Thymus (tissue), 11 donors: Measurements from ENCODE around the gene CBR1. TPM values are rescaled to one million over a fixed set of nuclear protein-coding genes. Genes with fewer than 3 reads are reported as not detected.

ENCODE experiments used
- DNase-seq, 9 donors: peaks; one replicate each; pipeline ENCODE4 v3.0.0-alpha.2; 2013; ENCODE audit warnings: low spot score in 9 of 9, low read depth in 6 of 9, missing footprints in 1 of 9
- H3K27ac ChIP-seq, 2 donors: one replicate each; pipeline ENCODE4 v1.5.1; 2013; ENCODE audit warnings: control low read depth in 1 of 2, low read depth in 1 of 2, low read length in 1 of 2, mild to moderate bottlenecking in 1 of 2, moderate library complexity in 1 of 2
- H3K27me3 ChIP-seq, 2 donors: one replicate each; pipeline ENCODE4 v1.5.1; 2013; ENCODE audit warnings: low read length in 1 of 2; ENCODE audit not compliant: control insufficient read depth in 2 of 2, insufficient read depth in 1 of 2
- H3K36me3 ChIP-seq, 2 donors: one replicate each; pipeline ENCODE4 v1.5.1; 2013; ENCODE audit warnings: low read length in 1 of 2, mild to moderate bottlenecking in 1 of 2, moderate library complexity in 1 of 2; ENCODE audit not compliant: control insufficient read depth in 2 of 2, insufficient read depth in 2 of 2
- H3K4me1 ChIP-seq, 2 donors: one replicate each; pipeline ENCODE4 v1.5.1; 2013; ENCODE audit warnings: low read length in 2 of 2; ENCODE audit not compliant: control insufficient read depth in 2 of 2, insufficient read depth in 2 of 2
- H3K4me3 ChIP-seq, 2 donors: one replicate each; pipeline ENCODE4 v1.5.1; 2013; ENCODE audit warnings: low read length in 2 of 2, control low read depth in 1 of 2, mild to moderate bottlenecking in 1 of 2
- H3K9me3 ChIP-seq, 2 donors: one replicate each; pipeline ENCODE4 v1.5.1; 2013; ENCODE audit warnings: low read length in 1 of 2, mild to moderate bottlenecking in 1 of 2; ENCODE audit not compliant: control insufficient read depth in 2 of 2, insufficient read depth in 1 of 2
- WGBS: extraction: QIAGEN DNeasy Blood & Tissue Kit; methylation state at CpG from one replicate; pipeline ENCODE4 v1.1.7; 2013; 5-methylcytosine and 5-hydroxymethylcytosine counted together
- polyA plus RNA-seq: library from polyadenylated mRNA; stranded (reverse); fragments of 200-250 nt; gene quantifications from one replicate; pipeline ENCODE4 v1.2.3, GENCODE V29; 2013
- total RNA-seq: library from RNA; stranded (reverse); fragments of 120-200 nt; gene quantifications from one replicate; pipeline ENCODE4 v1.2.4, GENCODE V29; 2013
- donor health status: healthy.

The CBR1 gene
- total and polyA plus RNA-seq, 2 donors = 26.2 to 57.7 TPM

- H3K36me3 ChIP-seq = no peaks in the 10 kb centered on the region
- 44% methylated on average over 17 of the region's 17 CpGs for WGBS
- peak overlapping the region in 1 of 2 donors; percentile 37 for H3K4me3 ChIP-seq
- H3K9me3 ChIP-seq = no peaks in the 10 kb centered on the region
- peak in 7 of 9 donors; percentile 58 to 87 (median 71) for DNase-seq
- H3K4me1 ChIP-seq = peaks cover 12 to 28% of the 10 kb centered on the region in 2 donors
- H3K27ac ChIP-seq = peak overlapping the region; percentile 73 to 94
- no peaks in the 10 kb centered on the region for H3K27me3 ChIP-seq
Measured at GRCh38 chr21:36113647-36114428, 44.0 kb downstream of the CBR1 start.

GRCh38 chr21:36115138-36115730, 45.4 kb downstream of the CBR1 start:
- peaks cover 17 to 35% of the 10 kb centered on the region in 2 donors for H3K4me1 ChIP-seq
- H3K9me3 ChIP-seq = no peaks in the 10 kb centered on the region
- no peaks in the 10 kb centered on the region for H3K36me3 ChIP-seq
- no peak for DNase-seq
- H3K27me3 ChIP-seq = no peaks in the 10 kb centered on the region
- 89% methylated on average over 6 of the region's 6 CpGs for WGBS
- peak overlapping the region in 1 of 2 donors; percentile 68 for H3K27ac ChIP-seq
- no peak overlapping the region for H3K4me3 ChIP-seq

- DNase-seq = no peak
Measured at GRCh38 chr21:36117286-36117741, 47.5 kb downstream of the CBR1 start.

GRCh38 chr21:36120304-36120888, 50.6 kb downstream of the CBR1 start:
- 96% methylated on average over 7 of the region's 7 CpGs for WGBS

More at GRCh38 chr21:36117286-36117741, 47.5 kb downstream of the CBR1 start:
- no peak overlapping the region for H3K27ac ChIP-seq
- no peaks in the 10 kb centered on the region for H3K27me3 ChIP-seq
- 94% methylated on average over 2 of the region's 2 CpGs for WGBS
- H3K36me3 ChIP-seq = no peaks in the 10 kb centered on the region
- H3K4me1 ChIP-seq = peaks cover 23 to 47% of the 10 kb centered on the region in 2 donors
- no peaks in the 10 kb centered on the region for H3K9me3 ChIP-seq
- no peak overlapping the region for H3K4me3 ChIP-seq

More at GRCh38 chr21:36120304-36120888, 50.6 kb downstream of the CBR1 start:
- Histone ChIP-seq H3K9me3 (no peaks in the 10 kb centered on the region), H3K4me3 (no peak overlapping the region), H3K4me1 (peaks cover 12 to 22% of the 10 kb centered on the region in 2 donors), H3K27me3 (no peaks in the 10 kb centered on the region), H3K36me3 (no peaks in the 10 kb centered on the region), H3K27ac (peak overlapping the region; percentile 65 to 68)
- peak in 1 of 9 donors; percentile 59 for DNase-seq

Other genes starting within 250 kb of the CBR1 start
- 11.7 TPM for gene SETD4, start 9.5 kb upstream of the CBR1 start, total RNA-seq
- gene SETD4, start 9.5 kb upstream of the CBR1 start, polyA plus RNA-seq = 11.7 TPM
- 1.5 TPM for gene CBR3, start 65.1 kb downstream of the CBR1 start, total RNA-seq
- 9.1 TPM for gene CBR3, start 65.1 kb downstream of the CBR1 start, polyA plus RNA-seq
- 6.5 TPM for gene DOP1B, start 86.8 kb downstream of the CBR1 start, total RNA-seq
- 5.7 TPM for gene DOP1B, start 86.8 kb downstream of the CBR1 start, polyA plus RNA-seq